GM21723 (cell line): ENCODE measurements around the gene SRRM1.
A peak's percentile ranks its signal among the peaks of the same experiment; 100 is the strongest.

ENCODE experiments used
- ATAC-seq: cut with Tn5 transposase; IDR thresholded peaks from one replicate; pipeline ENCODE4 v1.9.1; 2021; ENCODE audit warnings: mild to moderate bottlenecking, moderate library complexity; ENCODE audit not compliant: unreplicated experiment

The SRRM1 gene

GRCh38 chr1:24642481-24643362, at the start of gene SRRM1:
Gene SRRM1 (plus strand): TSS chr1:24643302. CDS start chr1:24643327, 25 bp downstream.
- peak; percentile 88 for ATAC-seq

- no peak for ATAC-seq
Observed at GRCh38 chr1:24594328-24594598, 48.8 kb upstream of the SRRM1 start.

GRCh38 chr1:24596401-24596880, 46.7 kb upstream of the SRRM1 start:
- no peak for ATAC-seq

GRCh38 chr1:24599265-24599664, 43.8 kb upstream of the SRRM1 start:
- ATAC-seq = no peak

- no peak for ATAC-seq
Observed at GRCh38 chr1:24600551-24600950, 42.6 kb upstream of the SRRM1 start.

- ATAC-seq = no peak
Observed at GRCh38 chr1:24605534-24606295, 37.4 kb upstream of the SRRM1 start.

- no peak for ATAC-seq
Observed at GRCh38 chr1:24606296-24606605, 36.9 kb upstream of the SRRM1 start.

GRCh38 chr1:24606621-24607020, 36.5 kb upstream of the SRRM1 start:
- ATAC-seq = no peak

GRCh38 chr1:24609949-24610517, 33.1 kb upstream of the SRRM1 start:
- ATAC-seq = no peak

GRCh38 chr1:24619376-24619775, 23.7 kb upstream of the SRRM1 start:
- no peak for ATAC-seq

- no peak for ATAC-seq
Observed at GRCh38 chr1:24620678-24621077, 22.4 kb upstream of the SRRM1 start.

- no peak for ATAC-seq
Observed at GRCh38 chr1:24621121-24621520, 22.0 kb upstream of the SRRM1 start.

GRCh38 chr1:24622218-24622617, 20.9 kb upstream of the SRRM1 start:
- no peak for ATAC-seq

GRCh38 chr1:24632832-24633175, 10.3 kb upstream of the SRRM1 start:
- ATAC-seq = no peak

- ATAC-seq = no peak
Observed at GRCh38 chr1:24635195-24635843, 7.8 kb upstream of the SRRM1 start.

GRCh38 chr1:24636661-24637357, 6.3 kb upstream of the SRRM1 start:
- no peak for ATAC-seq

GRCh38 chr1:24639094-24639493, 4.0 kb upstream of the SRRM1 start:
- ATAC-seq = no peak

- ATAC-seq = no peak
Observed at GRCh38 chr1:24639881-24640280, 3.2 kb upstream of the SRRM1 start.

- no peak for ATAC-seq
Observed at GRCh38 chr1:24640288-24640687, 2.8 kb upstream of the SRRM1 start.

GRCh38 chr1:24641646-24642151, 1.4 kb upstream of the SRRM1 start:
- ATAC-seq = no peak
